Measurements from ENCODE around the gene ACBD3. TPM values are rescaled to one million over a fixed set of nuclear protein-coding genes. Genes with fewer than 3 reads are reported as not detected.
"Not testable (repeated sequence)": the region's sequence is repeated elsewhere in the genome, so short reads cannot be mapped to it uniquely, and the experiment has no call there.

Gene ACBD3
- polyA plus RNA-seq, 4 donors, result 16.1 to 42.4 (median 23.4) TPM

GRCh38 chr1:226207048-226207447, 20.5 kb upstream of the ACBD3 start:
- no peak for FAIRE-seq
- H3K4me3 ChIP-seq (ENCODE audit: low read depth in 1 of 3, low read length in 3 of 3), result no peak overlapping the region
- H3K27me3 ChIP-seq (ENCODE audit: control insufficient read depth in 3 of 3, insufficient read depth in 3 of 3, low read length in 3 of 3), result no peaks in the 10 kb centered on the region
- DNase-seq, result no peak
- H3K9me3 ChIP-seq (ENCODE audit: control insufficient read depth in 2 of 2, insufficient read depth in 1 of 2, low read depth in 1 of 2, low read length in 1 of 2), result no peaks in the 10 kb centered on the region
- H3K27ac ChIP-seq (ENCODE audit: low read depth in 1 of 3, low read length in 2 of 3), result no peak overlapping the region
- WGBS, 3 donors, result 85 to 92% (median 88%) methylated on average over 5 of the region's 5 CpGs
- no peaks in the 10 kb centered on the region for H3K4me1 ChIP-seq (ENCODE audit: control insufficient read depth in 3 of 3, insufficient read depth in 2 of 3, low read depth in 1 of 3, low read length in 2 of 3)
- H3K36me3 ChIP-seq (ENCODE audit: control insufficient read depth in 3 of 3, insufficient read depth in 2 of 3, low read depth in 1 of 3, low read length in 3 of 3), result no peaks in the 10 kb centered on the region

DNA sequence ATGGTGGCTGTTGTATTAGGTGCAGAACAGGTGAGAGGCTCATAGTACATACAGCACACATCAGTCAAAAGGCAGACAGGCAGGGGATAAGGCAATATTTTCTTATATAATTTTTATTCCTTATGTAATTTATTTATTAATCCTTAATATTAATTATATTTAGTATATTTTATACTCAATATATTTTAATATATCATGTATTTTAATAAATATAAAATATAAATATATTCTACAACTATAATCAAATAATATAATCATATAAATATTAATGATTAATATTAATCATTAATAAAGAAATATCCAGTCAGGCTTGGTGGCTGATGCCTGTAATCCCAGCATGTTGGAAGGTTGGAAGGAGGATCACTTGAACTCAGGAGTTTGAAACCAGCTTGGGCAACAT, 17.7 kb upstream of the ACBD3 start:
- FAIRE-seq, result no peak
- no peak for DNase-seq

GRCh38 chr1:226203655-226204054, 17.1 kb upstream of the ACBD3 start:
- Histone ChIP-seq H3K4me3 (ENCODE audit: low read depth in 1 of 3, low read length in 3 of 3) (no peak overlapping the region), H3K27ac (ENCODE audit: low read depth in 1 of 3, low read length in 2 of 3) (no peak overlapping the region), H3K9me3 (ENCODE audit: control insufficient read depth in 2 of 2, insufficient read depth in 1 of 2, low read depth in 1 of 2, low read length in 1 of 2) (no peaks in the 10 kb centered on the region), H3K27me3 (ENCODE audit: control insufficient read depth in 3 of 3, insufficient read depth in 3 of 3, low read length in 3 of 3) (no peaks in the 10 kb centered on the region), H3K4me1 (ENCODE audit: control insufficient read depth in 3 of 3, insufficient read depth in 2 of 3, low read depth in 1 of 3, low read length in 2 of 3) (no peaks in the 10 kb centered on the region), H3K36me3 (ENCODE audit: control insufficient read depth in 3 of 3, insufficient read depth in 2 of 3, low read depth in 1 of 3, low read length in 3 of 3) (no peaks in the 10 kb centered on the region)
- 81 to 91% (median 86%) methylated on average over 4 of the region's 4 CpGs for WGBS, 3 donors
- no peak for FAIRE-seq
- DNase-seq, result no peak

More for the DNA sequence above, 17.7 kb upstream of the ACBD3 start:
- Histone ChIP-seq H3K27me3 (ENCODE audit: control insufficient read depth in 3 of 3, insufficient read depth in 3 of 3, low read length in 3 of 3) (no peaks in the 10 kb centered on the region), H3K9me3 (ENCODE audit: control insufficient read depth in 2 of 2, insufficient read depth in 1 of 2, low read depth in 1 of 2, low read length in 1 of 2) (no peaks in the 10 kb centered on the region), H3K27ac (ENCODE audit: low read depth in 1 of 3, low read length in 2 of 3) (no peak overlapping the region), H3K4me3 (ENCODE audit: low read depth in 1 of 3, low read length in 3 of 3) (no peak overlapping the region), H3K36me3 (ENCODE audit: control insufficient read depth in 3 of 3, insufficient read depth in 2 of 3, low read depth in 1 of 3, low read length in 3 of 3) (no peaks in the 10 kb centered on the region), H3K4me1 (ENCODE audit: control insufficient read depth in 3 of 3, insufficient read depth in 2 of 3, low read depth in 1 of 3, low read length in 2 of 3) (no peaks in the 10 kb centered on the region)

DNA sequence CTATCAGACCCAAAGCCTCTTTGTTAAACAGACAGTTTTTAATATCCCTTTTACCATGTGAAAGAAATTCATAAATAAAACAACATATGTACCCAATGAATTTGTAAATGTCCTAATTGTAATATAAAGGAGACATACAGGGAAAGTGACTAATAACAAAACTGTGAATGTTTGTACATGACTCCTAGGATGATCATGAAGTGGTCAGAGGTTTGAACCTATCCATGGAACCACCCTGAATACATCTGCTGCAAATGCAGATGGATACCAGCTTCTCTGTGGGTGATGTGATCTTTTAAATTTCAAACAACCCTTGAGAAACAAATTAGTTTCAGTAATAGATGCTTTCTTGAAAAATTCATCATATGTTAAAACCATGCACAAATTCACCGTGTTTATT, 16.7 kb upstream of the ACBD3 start:
- no peaks in the 10 kb centered on the region for H3K4me1 ChIP-seq (ENCODE audit: control insufficient read depth in 3 of 3, insufficient read depth in 2 of 3, low read depth in 1 of 3, low read length in 2 of 3)
- no peaks in the 10 kb centered on the region for H3K36me3 ChIP-seq (ENCODE audit: control insufficient read depth in 3 of 3, insufficient read depth in 2 of 3, low read depth in 1 of 3, low read length in 3 of 3)
- WGBS, 3 donors, result 74 to 88% (median 81%) methylated on average over 1 of the region's 1 CpG
- H3K27me3 ChIP-seq (ENCODE audit: control insufficient read depth in 3 of 3, insufficient read depth in 3 of 3, low read length in 3 of 3), result no peaks in the 10 kb centered on the region
- DNase-seq (no peak), FAIRE-seq (no peak)
- H3K9me3 ChIP-seq (ENCODE audit: control insufficient read depth in 2 of 2, insufficient read depth in 1 of 2, low read depth in 1 of 2, low read length in 1 of 2), result no peaks in the 10 kb centered on the region
- no peak overlapping the region for H3K27ac ChIP-seq (ENCODE audit: low read depth in 1 of 3, low read length in 2 of 3)
- no peak overlapping the region for H3K4me3 ChIP-seq (ENCODE audit: low read depth in 1 of 3, low read length in 3 of 3)

GRCh38 chr1:226202666-226203065, 16.1 kb upstream of the ACBD3 start:
- H3K27me3 ChIP-seq (ENCODE audit: control insufficient read depth in 3 of 3, insufficient read depth in 3 of 3, low read length in 3 of 3); H3K27ac ChIP-seq (ENCODE audit: low read depth in 1 of 3, low read length in 2 of 3); H3K4me3 ChIP-seq (ENCODE audit: low read depth in 1 of 3, low read length in 3 of 3); H3K36me3 ChIP-seq (ENCODE audit: control insufficient read depth in 3 of 3, insufficient read depth in 2 of 3, low read depth in 1 of 3, low read length in 3 of 3); H3K4me1 ChIP-seq (ENCODE audit: control insufficient read depth in 3 of 3, insufficient read depth in 2 of 3, low read depth in 1 of 3, low read length in 2 of 3); DNase-seq; H3K9me3 ChIP-seq (ENCODE audit: control insufficient read depth in 2 of 2, insufficient read depth in 1 of 2, low read depth in 1 of 2, low read length in 1 of 2); FAIRE-seq: not testable (repeated sequence)
- WGBS, 3 donors, result 84 to 91% (median 88%) methylated on average over 6 of the region's 6 CpGs

DNA sequence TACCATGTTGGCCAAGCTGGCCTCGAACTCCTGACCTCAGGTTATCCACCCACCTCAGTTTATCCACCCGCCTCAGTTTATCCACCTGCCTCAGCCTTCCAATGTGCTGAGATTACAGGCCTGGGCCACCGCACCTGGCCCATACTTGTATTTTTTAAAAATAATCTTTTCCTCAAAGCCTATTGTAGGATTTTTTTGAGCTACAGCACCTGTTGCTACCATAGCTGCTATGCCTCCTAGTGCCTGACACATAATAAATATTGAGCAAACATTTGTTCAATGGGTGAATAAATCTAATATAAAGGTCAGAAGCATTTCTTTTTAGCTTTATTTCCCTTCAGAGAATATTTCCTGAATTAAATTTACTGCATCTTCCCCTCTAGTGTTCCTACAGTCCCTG, 15.7 kb upstream of the ACBD3 start:
- DNase-seq (no peak), FAIRE-seq (no peak)
- H3K4me3 ChIP-seq (ENCODE audit: low read depth in 1 of 3, low read length in 3 of 3), result no peak overlapping the region
- H3K27me3 ChIP-seq (ENCODE audit: control insufficient read depth in 3 of 3, insufficient read depth in 3 of 3, low read length in 3 of 3), result no peaks in the 10 kb centered on the region
- 87 to 93% (median 88%) methylated on average over 3 of the region's 3 CpGs for WGBS, 3 donors
- no peaks in the 10 kb centered on the region for H3K9me3 ChIP-seq (ENCODE audit: control insufficient read depth in 2 of 2, insufficient read depth in 1 of 2, low read depth in 1 of 2, low read length in 1 of 2)
- H3K4me1 ChIP-seq (ENCODE audit: control insufficient read depth in 3 of 3, insufficient read depth in 2 of 3, low read depth in 1 of 3, low read length in 2 of 3), result no peaks in the 10 kb centered on the region
- H3K36me3 ChIP-seq (ENCODE audit: control insufficient read depth in 3 of 3, insufficient read depth in 2 of 3, low read depth in 1 of 3, low read length in 3 of 3), result no peaks in the 10 kb centered on the region
- H3K27ac ChIP-seq (ENCODE audit: low read depth in 1 of 3, low read length in 2 of 3), result no peak overlapping the region

- H3K4me3 ChIP-seq (ENCODE audit: low read depth in 1 of 3, low read length in 3 of 3), result no peak overlapping the region
- no peaks in the 10 kb centered on the region for H3K4me1 ChIP-seq (ENCODE audit: control insufficient read depth in 3 of 3, insufficient read depth in 2 of 3, low read depth in 1 of 3, low read length in 2 of 3)
- WGBS, 3 donors, result 50 to 56% (median 53%) methylated on average over 5 of the region's 5 CpGs
- FAIRE-seq, result no peak
- DNase-seq, result no peak
- H3K27me3 ChIP-seq (ENCODE audit: control insufficient read depth in 3 of 3, insufficient read depth in 3 of 3, low read length in 3 of 3), result no peaks in the 10 kb centered on the region
- no peaks in the 10 kb centered on the region for H3K36me3 ChIP-seq (ENCODE audit: control insufficient read depth in 3 of 3, insufficient read depth in 2 of 3, low read depth in 1 of 3, low read length in 3 of 3)
- no peaks in the 10 kb centered on the region for H3K9me3 ChIP-seq (ENCODE audit: control insufficient read depth in 2 of 2, insufficient read depth in 1 of 2, low read depth in 1 of 2, low read length in 1 of 2)
- no peak overlapping the region for H3K27ac ChIP-seq (ENCODE audit: low read depth in 1 of 3, low read length in 2 of 3)
These were observed 14.6 kb upstream of the ACBD3 start for GRCh38 chr1:226201029-226201593.

DNA sequence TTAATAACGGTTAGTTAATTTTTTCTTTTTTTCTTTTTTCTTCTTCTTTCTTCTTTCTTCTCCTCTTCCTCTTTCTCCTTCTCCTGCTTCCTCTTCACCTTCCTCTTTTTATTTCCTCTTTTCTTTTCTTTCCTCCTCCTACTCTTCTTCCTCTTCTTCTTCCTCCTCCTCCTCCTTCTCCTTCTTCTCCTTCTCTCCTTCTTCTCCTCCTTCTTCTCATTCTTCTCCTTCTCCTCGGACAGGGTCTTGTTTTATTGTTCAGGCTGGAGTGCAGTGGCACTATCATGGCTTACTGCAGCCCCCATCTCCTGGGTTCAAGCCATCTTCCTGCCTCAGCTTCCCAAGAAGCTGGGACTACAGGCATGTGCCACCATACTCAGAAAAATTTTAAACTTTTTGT, 13.4 kb upstream of the ACBD3 start:
- Histone ChIP-seq H3K4me1 (ENCODE audit: control insufficient read depth in 3 of 3, insufficient read depth in 2 of 3, low read depth in 1 of 3, low read length in 2 of 3) (no peaks in the 10 kb centered on the region), H3K4me3 (ENCODE audit: low read depth in 1 of 3, low read length in 3 of 3) (no peak overlapping the region), H3K27ac (ENCODE audit: low read depth in 1 of 3, low read length in 2 of 3) (no peak overlapping the region), H3K9me3 (ENCODE audit: control insufficient read depth in 2 of 2, insufficient read depth in 1 of 2, low read depth in 1 of 2, low read length in 1 of 2) (no peaks in the 10 kb centered on the region), H3K36me3 (ENCODE audit: control insufficient read depth in 3 of 3, insufficient read depth in 2 of 3, low read depth in 1 of 3, low read length in 3 of 3) (no peaks in the 10 kb centered on the region), H3K27me3 (ENCODE audit: control insufficient read depth in 3 of 3, insufficient read depth in 3 of 3, low read length in 3 of 3) (no peaks in the 10 kb centered on the region)
- FAIRE-seq (no peak), DNase-seq (no peak)
- 56 to 73% (median 72%) methylated on average over 2 of the region's 2 CpGs for WGBS, 3 donors

DNA sequence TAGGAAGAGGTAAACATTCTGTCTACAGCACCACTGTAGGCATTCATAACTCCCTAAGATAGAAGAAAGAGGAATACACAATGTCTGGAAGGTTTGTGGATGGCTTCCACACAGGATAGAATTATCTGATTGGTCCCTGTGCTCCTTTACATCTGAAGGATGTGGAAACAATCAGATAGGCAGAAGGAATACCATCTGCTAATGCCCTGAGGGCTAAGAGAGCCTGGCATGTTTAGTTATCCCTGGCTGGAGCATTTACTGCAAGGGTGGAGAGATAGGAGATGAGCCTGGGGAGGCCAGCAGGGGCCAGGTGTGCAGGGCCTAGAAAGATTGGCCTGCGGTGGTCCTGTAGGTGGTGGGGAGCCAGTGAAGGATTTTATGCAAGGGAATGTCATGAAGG, 8.6 kb upstream of the ACBD3 start:
- H3K36me3 ChIP-seq (ENCODE audit: control insufficient read depth in 3 of 3, insufficient read depth in 2 of 3, low read depth in 1 of 3, low read length in 3 of 3), result no peaks in the 10 kb centered on the region
- WGBS, 3 donors, result 83 to 89% (median 83%) methylated on average over 1 of the region's 1 CpG
- H3K4me1 ChIP-seq (ENCODE audit: control insufficient read depth in 3 of 3, insufficient read depth in 2 of 3, low read depth in 1 of 3, low read length in 2 of 3), result no peaks in the 10 kb centered on the region
- H3K27ac ChIP-seq (ENCODE audit: low read depth in 1 of 3, low read length in 2 of 3), result no peak overlapping the region
- no peaks in the 10 kb centered on the region for H3K9me3 ChIP-seq (ENCODE audit: control insufficient read depth in 2 of 2, insufficient read depth in 1 of 2, low read depth in 1 of 2, low read length in 1 of 2)
- DNase-seq, result no peak
- FAIRE-seq, result no peak
- H3K27me3 ChIP-seq (ENCODE audit: control insufficient read depth in 3 of 3, insufficient read depth in 3 of 3, low read length in 3 of 3), result no peaks in the 10 kb centered on the region
- no peak overlapping the region for H3K4me3 ChIP-seq (ENCODE audit: low read depth in 1 of 3, low read length in 3 of 3)

All from small intestine (tissue), 7 donors.